H1 (cell line): ENCODE measurements around the gene INPP5A. TPM values are rescaled to one million over a fixed set of nuclear protein-coding genes. Genes with fewer than 3 reads are reported as not detected.

ENCODE experiments used
- CTCF ChIA-PET: fragments of 300-600 bp; sonication (Branson Sonifier 250); formaldehyde crosslinking; loops from one replicate; lab custom pipeline; 2021; ENCODE audit not compliant: partially characterized antibody; lab: Charles Lee
- POLR2A ChIA-PET: fragments of 300-600 bp; sonication (Branson Sonifier 250); formaldehyde crosslinking; loops from one replicate; lab custom pipeline; 2021; ENCODE audit warnings: inconsistent platforms; ENCODE audit not compliant: partially characterized antibody; lab: Charles Lee
- DNase-seq, 2 experiments: peaks; one replicate each; pipeline versions ENCODE4 v3.0.0 to v3.0.0-alpha.2; 2010 to 2022; ENCODE audit warnings: low spot score in 2 of 2, low read depth in 1 of 2, mixed read lengths in 1 of 2
- FAIRE-seq: peaks from 2 replicates; lab custom pipeline; 2011; peaks lifted over from hg19 to GRCh38; lab: Jason Lieb, UNC
- H2AFZ ChIP-seq: 2 replicates; pipeline ENCODE4 v1.8.1; 2012; ENCODE audit warnings: low read length, inconsistent platforms
- H2AK5ac ChIP-seq: 2 replicates; pipeline ENCODE4 v1.6.1; 2013; ENCODE audit warnings: low read depth, low read length
- H2BK120ac ChIP-seq: replicated peaks from 2 replicates; pipeline ENCODE3; 2013; ENCODE audit warnings: low read depth, low read length, inconsistent platforms
- H2BK12ac ChIP-seq: 2 replicates; pipeline ENCODE4 v1.6.1; 2013; ENCODE audit warnings: low read depth, low read length
- H2BK15ac ChIP-seq: 2 replicates; pipeline ENCODE4 v1.6.1; 2013; ENCODE audit warnings: low read length
- H2BK20ac ChIP-seq: 2 replicates; pipeline ENCODE4 v1.6.1; 2013; ENCODE audit warnings: low read length
- H2BK5ac ChIP-seq: 2 replicates; pipeline ENCODE4 v1.6.1; 2013; ENCODE audit warnings: low read depth, low read length
- H3K14ac ChIP-seq: 2 replicates; pipeline ENCODE4 v1.6.1; 2013; ENCODE audit warnings: inconsistent platforms; ENCODE audit not compliant: insufficient read length
- H3K18ac ChIP-seq: 2 replicates; pipeline ENCODE4 v1.6.1; 2013; ENCODE audit warnings: low read length; ENCODE audit errors: extremely low read depth
- H3K23ac ChIP-seq: 2 replicates; pipeline ENCODE4 v1.6.1; 2013; ENCODE audit warnings: inconsistent platforms; ENCODE audit not compliant: insufficient read length
- H3K23me2 ChIP-seq: 2 replicates; pipeline ENCODE4 v1.6.1; 2013; ENCODE audit warnings: low read depth, low read length
- H3K27ac ChIP-seq: 2 replicates; pipeline ENCODE4 v1.6.1; 2011; ENCODE audit warnings: low read depth, low read length, inconsistent platforms
- H3K27me3 ChIP-seq, 4 experiments: replicated peaks in 1 of 4; 1 replicate in 1 of 4; 2 replicates in 3 of 4; pipeline versions ENCODE4 v1.6.1 to v1.8.1; 2011 to 2013; ENCODE audit warnings: low read length in 3 of 4, mild to moderate bottlenecking in 3 of 4, inconsistent platforms in 2 of 4, mixed read lengths in 2 of 4, moderate library complexity in 1 of 4; ENCODE audit not compliant: control insufficient read depth in 3 of 4, insufficient read depth in 3 of 4; ENCODE audit errors: extremely low read depth in 1 of 4
- H3K36me3 ChIP-seq, 4 experiments: 2 replicates each; pipeline versions ENCODE4 v1.6.1 to v1.8.1; 2011 to 2013; ENCODE audit warnings: mild to moderate bottlenecking in 4 of 4, low read length in 3 of 4, moderate library complexity in 2 of 4, control low read depth in 1 of 4, inconsistent platforms in 1 of 4; ENCODE audit not compliant: insufficient read depth in 4 of 4, control insufficient read depth in 2 of 4
- H3K4ac ChIP-seq: replicated peaks from 2 replicates; pipeline ENCODE3; 2013; ENCODE audit warnings: low read length, low read depth, mixed read lengths, inconsistent platforms; ENCODE audit not compliant: insufficient read length
- H3K4me1 ChIP-seq, 4 experiments: replicated peaks in 1 of 4; 1 replicate in 1 of 4; 2 replicates in 3 of 4; pipeline versions ENCODE4 v1.6.1 to v1.8.1; 2011 to 2013; ENCODE audit warnings: low read length in 3 of 4, inconsistent platforms in 2 of 4, mixed read lengths in 1 of 4; ENCODE audit not compliant: insufficient read depth in 4 of 4, control insufficient read depth in 3 of 4
- H3K4me2 ChIP-seq, 2 experiments: 2 replicates each; pipeline versions ENCODE4 v1.6.1 to v1.8.1; 2011 to 2013; ENCODE audit warnings: low read depth in 2 of 2, low read length in 2 of 2, control low read depth in 1 of 2, inconsistent platforms in 1 of 2, mild to moderate bottlenecking in 1 of 2; ENCODE audit not compliant: insufficient read depth in 1 of 2
- H3K4me3 ChIP-seq, 4 experiments: fragments of 200-600, 300-600 bp in 1 of 4; sonication (generic), shearing (Covaris generic), sonication (Bioruptor Twin) in 1 of 4; 2 replicates each; pipeline versions ENCODE4 v1.5.1 to v1.8.1; 2011 to 2016; ENCODE audit warnings: low read length in 4 of 4, low read depth in 3 of 4, control low read depth in 2 of 4, inconsistent platforms in 2 of 4, mild to moderate bottlenecking in 2 of 4, mixed read lengths in 1 of 4, moderate library complexity in 1 of 4; ENCODE audit not compliant: insufficient read depth in 2 of 4; ENCODE audit errors: extremely low read depth in 1 of 4
- H3K56ac ChIP-seq: replicated peaks from 2 replicates; pipeline ENCODE3; 2013; ENCODE audit warnings: low read depth, mild to moderate bottlenecking, mixed read lengths, low read length, inconsistent platforms; ENCODE audit not compliant: insufficient read length
- H3K79me1 ChIP-seq: 2 replicates; pipeline ENCODE4 v1.6.1; 2013; ENCODE audit warnings: low read depth, low read length, control low read depth
- H3K79me2 ChIP-seq, 2 experiments: 2 replicates each; pipeline versions ENCODE4 v1.6.1 to v1.8.1; 2012 to 2013; ENCODE audit warnings: low read length in 2 of 2, mild to moderate bottlenecking in 2 of 2, inconsistent platforms in 1 of 2; ENCODE audit not compliant: insufficient read depth in 2 of 2, control insufficient read depth in 1 of 2
- H3K9ac ChIP-seq, 4 experiments: replicated peaks in 1 of 4; 1 replicate in 1 of 4; 2 replicates in 3 of 4; pipeline versions ENCODE4 v1.6.1 to v1.8.1; 2011 to 2013; ENCODE audit warnings: low read depth in 3 of 4, low read length in 3 of 4, control low read depth in 2 of 4, mild to moderate bottlenecking in 2 of 4, moderate library complexity in 2 of 4, inconsistent platforms in 1 of 4; ENCODE audit errors: extremely low read depth in 1 of 4
- H3K9me3 ChIP-seq, 2 experiments: 2 replicates each; pipeline versions ENCODE4 v1.6.1 to v1.8.1; 2012 to 2013; ENCODE audit warnings: mild to moderate bottlenecking in 2 of 2, moderate library complexity in 2 of 2, control low read depth in 1 of 2, inconsistent platforms in 1 of 2, low read depth in 1 of 2, low read length in 1 of 2, mixed read lengths in 1 of 2; ENCODE audit not compliant: insufficient read depth in 2 of 2
- H4K20me1 ChIP-seq, 2 experiments: replicated peaks in 1 of 2; 2 replicates each; pipeline versions ENCODE3 to v1.8.1; 2011 to 2013; ENCODE audit warnings: inconsistent platforms in 2 of 2, low read length in 2 of 2, mild to moderate bottlenecking in 1 of 2; ENCODE audit not compliant: insufficient read depth in 2 of 2, control insufficient read depth in 1 of 2
- H4K5ac ChIP-seq: 2 replicates; pipeline ENCODE4 v1.6.1; 2013; ENCODE audit warnings: low read length, low read depth, mixed read lengths, inconsistent platforms; ENCODE audit not compliant: insufficient read length
- H4K8ac ChIP-seq: 2 replicates; pipeline ENCODE4 v1.8.0; 2013; ENCODE audit warnings: mild to moderate bottlenecking, moderate library complexity, low read length, inconsistent platforms; ENCODE audit not compliant: insufficient read depth; ENCODE audit errors: extremely low read depth
- H4K91ac ChIP-seq: replicated peaks from 2 replicates; pipeline ENCODE3; 2013; ENCODE audit warnings: low read length, mixed read lengths, inconsistent platforms; ENCODE audit not compliant: insufficient read length
- ASH2L ChIP-seq: fragments of 200-600, 300-600 bp; sonication (generic); IDR thresholded peaks from one replicate; pipeline ENCODE4 v1.7.1; 2017; ENCODE audit warnings: low read length
- ATF3 ChIP-seq: IDR thresholded peaks from 2 replicates; pipeline ENCODE4 v1.6.1; 2011; ENCODE audit warnings: low read depth, mild to moderate bottlenecking, low read length; ENCODE audit not compliant: insufficient read depth
- CBX5 ChIP-seq: fragments of 300-800, 300-1000 bp; sonication (generic); IDR thresholded peaks from 2 replicates; pipeline ENCODE4 v1.7.1; 2016; ENCODE audit warnings: antibody characterized with exemption, low read length, low read depth
- EP300 ChIP-seq, 2 experiments: IDR thresholded peaks; 1 replicate in 1 of 2; 2 replicates in 1 of 2; pipeline ENCODE4 v1.6.1; 2011 to 2012; ENCODE audit warnings: low read depth in 2 of 2, low read length in 2 of 2, mild to moderate bottlenecking in 2 of 2, borderline replicate concordance in 1 of 2, inconsistent platforms in 1 of 2, moderate library complexity in 1 of 2
- FOSL1 ChIP-seq: IDR thresholded peaks from 2 replicates; pipeline ENCODE4 v1.6.1; 2011; ENCODE audit warnings: mild to moderate bottlenecking, low read depth, low read length, moderate library complexity; ENCODE audit not compliant: insufficient read depth
- HDAC6 ChIP-seq: IDR thresholded peaks from one replicate; pipeline ENCODE4 v1.7.1; 2012; ENCODE audit warnings: low read depth, mild to moderate bottlenecking, inconsistent platforms, low read length, moderate library complexity
- JUND ChIP-seq: IDR thresholded peaks from 2 replicates; pipeline ENCODE4 v1.6.1; 2011; ENCODE audit warnings: mild to moderate bottlenecking, improper control_type of control experiment, low read length
- RXRA ChIP-seq: IDR thresholded peaks from 2 replicates; pipeline ENCODE4 v1.6.1; 2011; ENCODE audit warnings: low read depth, mild to moderate bottlenecking, low read length, moderate library complexity; ENCODE audit not compliant: insufficient read depth
- SIRT6 ChIP-seq: IDR thresholded peaks from one replicate; pipeline ENCODE4 v1.7.1; 2012; ENCODE audit warnings: low read length, inconsistent platforms
- SRF ChIP-seq: IDR thresholded peaks from 2 replicates; pipeline ENCODE4 v1.6.1; 2011; ENCODE audit warnings: mild to moderate bottlenecking, low read depth, low read length, moderate library complexity
- TCF12 ChIP-seq: IDR thresholded peaks from 2 replicates; pipeline ENCODE4 v1.6.1; 2011; ENCODE audit warnings: low read depth, mild to moderate bottlenecking, low read length
- WGBS, 2 experiments: shearing (Covaris generic) in 1 of 2; methylation state at CpG; one replicate each; pipeline versions ENCODE4 v1.1.6 to v1.1.7; 2013 to 2015; ENCODE audit warnings: low lambda C conversion rate in 2 of 2, mixed read lengths in 2 of 2, inconsistent platforms in 1 of 2, low coverage in 1 of 2, missing lambda C conversion rate in 1 of 2; ENCODE audit not compliant: insufficient replicate concordance in 2 of 2, insufficient coverage in 1 of 2, insufficient read length in 1 of 2; ENCODE audit errors: extremely low coverage in 1 of 2, missing lambda C conversion rate in 1 of 2; 5-methylcytosine and 5-hydroxymethylcytosine counted together
- polyA plus RNA-seq, 7 experiments: library from polyadenylated mRNA; depleted of rRNA in 3 of 7; stranded (reverse) in 5 of 7; unstranded in 2 of 7; fragments of >200 nt in 5 of 7; fragments of 200-250 nt in 2 of 7; gene quantifications; 1 replicate in 5 of 7; 2 replicates in 1 of 7; 4 replicates in 1 of 7; pipeline versions ENCODE4 v1.2.1 to v1.2.3, GENCODE V29; 2011 to 2013; ENCODE audit warnings: missing spikeins in 2 of 7, mixed read lengths in 2 of 7
- total RNA-seq: library from RNA; stranded (reverse); fragmentation: NEBNext Ultra II Directional; extraction: Animal tissue kit (Norgen Biotek cat#: 25700); gene quantifications from 2 replicates; pipeline ENCODE4 v1.2.1, GENCODE V29; 2021

Gene INPP5A
- total and polyA plus RNA-seq, 2 of the 8 experiments (the other 6 are each of a cell fraction or from before 2014, with no cell fraction given) = 19.7 to 27.5 TPM

GRCh38 chr10:132669208-132669861 lies 131.7 kb downstream of the INPP5A start:
- ChIA-PET CTCF (interaction anchor here (0.8 to 1.2 kb wide), 4 partner anchors 10 to 20 kb away, joined by 3 to 4 read pairs (median 4); no protein-coding TSS in a partner anchor), POLR2A (no interaction called here)
- H3K9me3 ChIP-seq = no peaks in the 10 kb centered on the region
- no peaks in the 10 kb centered on the region for H3K36me3 ChIP-seq
- DNase-seq (no peak), FAIRE-seq (no peak)
- H3K14ac ChIP-seq = no peak overlapping the region
- no peak overlapping the region for H3K9ac ChIP-seq
- peaks cover 0 to 3% of the 10 kb centered on the region in 2 experiments for H4K20me1 ChIP-seq
- no peak overlapping the region for H4K8ac ChIP-seq
- H2BK15ac ChIP-seq = no peak overlapping the region
- no peak overlapping the region for H4K5ac ChIP-seq
- no peak overlapping the region for H2AK5ac ChIP-seq
- no peak overlapping the region for H3K27ac ChIP-seq
- H3K23me2 ChIP-seq = no peaks in the 10 kb centered on the region
- 98% methylated on average over 22 of the region's 23 CpGs; no CpG with 5 or more reads in 1 of the 2 experiments for WGBS, 2 experiments
- H4K91ac ChIP-seq = no peak overlapping the region
- no peak overlapping the region for H2BK120ac ChIP-seq
- H3K4me2 ChIP-seq = no peak overlapping the region
- H2BK5ac ChIP-seq = no peak overlapping the region
- H3K4me3 ChIP-seq = no peak overlapping the region
- no peaks in the 10 kb centered on the region for H3K79me1 ChIP-seq
- no peak overlapping the region for H3K18ac ChIP-seq
- H3K4ac ChIP-seq = no peak overlapping the region
- no peak overlapping the region for H2BK12ac ChIP-seq
- H3K79me2 ChIP-seq = no peaks in the 10 kb centered on the region
- no peaks in the 10 kb centered on the region for H3K27me3 ChIP-seq
- no peak overlapping the region for H3K23ac ChIP-seq
- no peak overlapping the region for H2BK20ac ChIP-seq
- no peaks in the 10 kb centered on the region; a peak in 1 of 7 replicates for H3K4me1 ChIP-seq
- no peak overlapping the region for H3K56ac ChIP-seq
- no peak overlapping the region for H2AFZ ChIP-seq
- TF ChIP-seq ASH2L = no peak
- TF ChIP-seq RXRA = no peak
- no peak for TF ChIP-seq EP300 (IDR thresholded peaks at IDR 0.05; ENCODE audit: borderline replicate concordance in 1 of 2, low read depth in 2 of 2, low read length in 2 of 2)
- no peak for TF ChIP-seq SIRT6
- TF ChIP-seq CBX5 = no peak
- TF ChIP-seq FOSL1 = no peak
- TF ChIP-seq TCF12 = no peak
- TF ChIP-seq SRF = no peak
- TF ChIP-seq ATF3 = no peak
- no peak for TF ChIP-seq JUND
- no peak for TF ChIP-seq HDAC6
